Islet of Langerhans (tissue), 1 donor: ENCODE data around the gene OBSCN.

Source experiments
- FAIRE-seq: peaks from one replicate; lab custom pipeline; 2011; peaks lifted over from hg19 to GRCh38; lab: Jason Lieb, UNC

OBSCN gene

GRCh38 chr1:228277491-228278431 lies 69.9 kb downstream of the OBSCN start:
- no peak for FAIRE-seq

DNA sequence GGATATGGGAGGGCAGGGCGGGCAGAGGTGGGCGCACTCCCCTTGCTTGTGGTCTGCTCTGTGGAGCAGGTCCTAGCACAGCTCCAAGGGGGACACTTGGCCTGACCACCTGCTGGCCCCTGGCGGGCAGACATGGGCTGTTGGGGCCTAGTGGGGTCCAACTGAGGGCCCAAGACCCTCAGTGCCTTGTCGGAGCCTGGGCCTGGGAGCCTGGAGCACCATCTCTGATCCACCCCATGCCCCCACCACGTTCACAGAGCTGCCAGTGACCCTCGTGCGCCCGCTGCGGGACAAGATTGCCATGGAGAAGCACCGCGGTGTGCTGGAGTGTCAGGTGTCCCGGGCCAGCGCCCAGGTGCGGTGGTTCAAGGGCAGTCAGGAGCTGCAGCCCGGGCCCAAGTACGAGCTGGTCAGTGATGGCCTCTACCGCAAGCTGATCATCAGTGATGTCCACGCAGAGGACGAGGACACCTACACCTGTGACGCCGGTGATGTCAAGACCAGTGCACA lies 70.6 kb downstream of the OBSCN start:
- FAIRE-seq, result no peak

- no peak for FAIRE-seq
These were observed 71.3 kb downstream of the OBSCN start for GRCh38 chr1:228279011-228279721.

DNA sequence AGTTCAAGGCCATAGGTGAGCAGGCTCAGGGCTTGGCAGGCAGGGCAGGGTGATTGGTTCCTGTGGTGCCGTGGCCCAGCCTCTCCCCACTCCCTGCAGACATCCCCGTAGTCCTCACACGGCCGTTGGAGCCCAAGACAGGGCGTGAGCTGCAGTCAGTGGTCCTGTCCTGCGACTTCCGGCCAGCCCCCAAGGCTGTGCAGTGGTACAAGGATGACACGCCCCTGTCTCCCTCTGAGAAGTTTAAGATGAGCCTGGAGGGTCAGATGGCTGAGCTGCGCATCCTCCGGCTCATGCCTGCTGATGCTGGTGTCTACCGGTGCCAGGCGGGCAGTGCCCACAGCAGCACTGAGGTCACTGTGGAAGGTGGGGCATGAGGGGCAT lies 71.9 kb downstream of the OBSCN start:
- FAIRE-seq, result no peak

- no peak for FAIRE-seq
These were observed 72.5 kb downstream of the OBSCN start for GRCh38 chr1:228280106-228280901.

GRCh38 chr1:228280961-228281591 lies 73.2 kb downstream of the OBSCN start:
- FAIRE-seq, result no peak

GRCh38 chr1:228281631-228282328 lies 73.9 kb downstream of the OBSCN start:
- FAIRE-seq, result no peak

DNA sequence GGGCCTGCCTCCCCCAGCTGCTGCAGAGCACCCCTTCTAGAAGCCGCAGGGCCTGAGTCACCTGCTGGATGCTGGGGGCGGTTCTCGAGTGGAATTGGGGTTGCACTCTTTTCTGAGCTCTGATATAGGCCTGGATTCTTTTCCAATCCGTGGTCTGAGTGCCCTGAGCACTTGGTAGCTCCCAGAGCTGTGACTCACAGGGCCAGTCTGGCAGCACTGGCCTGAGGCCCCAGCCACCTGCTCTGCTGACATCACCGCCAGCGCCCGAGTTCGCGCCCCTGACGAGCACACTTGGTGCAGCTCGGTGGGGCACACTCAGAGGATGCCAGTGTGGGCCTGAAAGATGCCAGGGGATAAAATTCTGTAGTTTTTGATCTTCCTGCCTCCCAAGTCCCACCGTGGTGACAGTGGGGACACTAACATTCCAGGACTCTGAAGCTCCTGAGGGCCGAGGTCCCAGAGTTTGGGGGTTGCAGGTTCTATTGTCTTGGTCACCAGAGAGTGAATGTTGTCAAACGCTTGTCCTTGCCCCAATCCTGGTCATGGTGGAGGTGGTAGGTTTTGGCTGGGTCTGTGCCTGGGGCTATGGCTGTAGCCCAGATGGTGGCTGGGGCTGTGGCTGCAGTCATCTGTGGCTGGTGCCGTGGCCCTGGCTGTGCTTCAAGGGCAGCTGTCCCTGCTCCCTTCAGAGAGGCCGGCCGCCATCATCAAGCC lies 74.6 kb downstream of the OBSCN start:
- no peak for FAIRE-seq

DNA sequence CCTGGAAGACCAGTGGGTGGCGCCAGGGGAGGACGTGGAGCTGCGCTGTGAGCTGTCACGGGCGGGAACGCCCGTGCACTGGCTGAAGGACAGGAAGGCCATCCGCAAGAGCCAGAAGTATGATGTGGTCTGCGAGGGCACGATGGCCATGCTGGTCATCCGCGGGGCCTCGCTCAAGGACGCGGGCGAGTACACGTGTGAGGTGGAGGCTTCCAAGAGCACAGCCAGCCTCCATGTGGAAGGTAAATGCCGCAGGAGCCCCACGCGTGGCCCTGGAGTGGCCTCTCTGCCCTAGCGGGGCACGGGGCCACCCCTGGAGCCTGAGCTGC lies 75.2 kb downstream of the OBSCN start:
- FAIRE-seq, result no peak

DNA sequence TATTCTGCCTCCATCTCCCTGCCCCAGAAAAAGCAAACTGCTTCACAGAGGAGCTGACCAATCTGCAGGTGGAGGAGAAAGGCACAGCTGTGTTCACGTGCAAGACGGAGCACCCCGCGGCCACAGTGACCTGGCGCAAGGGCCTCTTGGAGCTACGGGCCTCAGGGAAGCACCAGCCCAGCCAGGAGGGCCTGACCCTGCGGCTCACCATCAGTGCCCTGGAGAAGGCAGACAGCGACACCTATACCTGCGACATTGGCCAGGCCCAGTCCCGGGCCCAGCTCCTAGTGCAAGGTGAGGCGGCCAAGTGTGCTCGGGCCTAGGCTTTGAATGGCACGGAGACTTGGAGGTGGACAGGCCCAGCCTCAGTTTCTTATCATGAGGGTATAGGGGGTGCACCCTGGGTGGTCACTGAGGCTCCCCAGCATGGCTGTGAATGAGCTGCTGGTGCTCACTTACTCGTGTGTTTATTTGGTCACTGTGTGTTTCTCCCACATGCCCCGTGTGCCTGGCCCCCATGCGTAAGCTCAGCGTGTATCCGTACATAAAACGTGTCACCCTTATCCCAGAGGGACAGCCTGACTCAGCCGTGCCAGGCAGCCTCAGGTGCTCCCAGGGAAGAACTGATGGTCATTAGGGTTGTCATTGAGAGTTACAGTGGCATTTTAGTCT lies 75.8 kb downstream of the OBSCN start:
- no peak for FAIRE-seq

GRCh38 chr1:228284148-228284495 lies 76.3 kb downstream of the OBSCN start:
- FAIRE-seq, result no peak

DNA sequence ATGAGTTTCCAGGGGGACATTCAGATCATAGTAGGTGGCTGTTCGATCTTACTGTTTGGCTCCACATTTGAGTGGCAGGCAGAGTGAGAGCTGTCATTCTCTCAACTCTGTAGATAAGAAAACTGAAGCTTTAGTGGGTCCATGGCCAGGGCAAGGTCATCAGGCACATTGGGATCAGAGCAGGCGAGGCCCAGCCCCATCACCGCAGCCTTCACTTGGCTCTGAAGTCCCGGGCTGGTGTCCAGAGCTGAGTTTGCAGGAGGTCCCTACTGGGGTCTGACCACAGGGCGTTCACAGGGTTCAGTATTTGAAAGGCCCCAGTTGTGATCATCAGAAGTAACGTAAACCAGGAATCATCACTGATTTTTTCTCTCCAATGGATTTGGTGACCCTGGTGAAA lies 76.7 kb downstream of the OBSCN start:
- no peak for FAIRE-seq

DNA sequence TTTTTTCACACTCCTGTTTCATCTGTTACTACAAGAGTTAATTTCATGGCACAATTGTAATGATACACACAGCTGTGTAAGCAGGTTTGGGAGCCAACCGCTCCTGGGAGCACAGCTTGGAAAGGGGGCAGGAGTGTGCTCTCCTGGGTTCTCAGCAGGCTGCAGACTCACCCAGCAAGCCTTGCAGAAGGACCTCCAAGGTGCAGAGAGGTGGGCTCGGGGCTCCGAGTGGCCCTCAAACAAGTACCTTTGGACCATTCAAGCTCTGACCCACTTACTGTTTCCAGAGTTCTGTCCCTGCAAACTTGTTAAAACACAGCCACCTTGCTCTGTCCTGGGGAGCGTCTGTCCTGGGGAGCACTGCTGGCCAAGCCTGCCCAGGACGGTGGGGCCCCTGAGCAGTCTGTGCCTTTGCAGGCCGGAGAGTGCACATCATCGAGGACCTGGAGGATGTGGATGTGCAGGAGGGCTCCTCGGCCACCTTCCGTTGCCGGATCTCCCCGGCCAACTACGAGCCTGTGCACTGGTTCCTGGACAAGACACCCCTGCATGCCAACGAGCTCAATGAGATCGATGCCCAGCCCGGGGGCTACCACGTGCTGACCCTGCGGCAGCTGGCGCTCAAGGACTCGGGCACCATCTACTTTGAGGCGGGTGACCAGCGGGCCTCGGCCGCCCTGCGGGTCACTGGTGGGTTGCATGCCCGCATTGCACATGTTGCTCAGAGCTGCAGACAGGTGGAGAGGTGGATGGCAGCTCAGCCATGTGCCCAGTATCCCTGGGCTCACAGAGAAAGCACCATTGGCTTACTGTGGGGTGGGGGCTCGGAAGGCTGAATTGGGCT lies 78.0 kb downstream of the OBSCN start:
- no peak for FAIRE-seq

- FAIRE-seq, result no peak
These were observed 78.9 kb downstream of the OBSCN start for GRCh38 chr1:228286505-228287417.

DNA sequence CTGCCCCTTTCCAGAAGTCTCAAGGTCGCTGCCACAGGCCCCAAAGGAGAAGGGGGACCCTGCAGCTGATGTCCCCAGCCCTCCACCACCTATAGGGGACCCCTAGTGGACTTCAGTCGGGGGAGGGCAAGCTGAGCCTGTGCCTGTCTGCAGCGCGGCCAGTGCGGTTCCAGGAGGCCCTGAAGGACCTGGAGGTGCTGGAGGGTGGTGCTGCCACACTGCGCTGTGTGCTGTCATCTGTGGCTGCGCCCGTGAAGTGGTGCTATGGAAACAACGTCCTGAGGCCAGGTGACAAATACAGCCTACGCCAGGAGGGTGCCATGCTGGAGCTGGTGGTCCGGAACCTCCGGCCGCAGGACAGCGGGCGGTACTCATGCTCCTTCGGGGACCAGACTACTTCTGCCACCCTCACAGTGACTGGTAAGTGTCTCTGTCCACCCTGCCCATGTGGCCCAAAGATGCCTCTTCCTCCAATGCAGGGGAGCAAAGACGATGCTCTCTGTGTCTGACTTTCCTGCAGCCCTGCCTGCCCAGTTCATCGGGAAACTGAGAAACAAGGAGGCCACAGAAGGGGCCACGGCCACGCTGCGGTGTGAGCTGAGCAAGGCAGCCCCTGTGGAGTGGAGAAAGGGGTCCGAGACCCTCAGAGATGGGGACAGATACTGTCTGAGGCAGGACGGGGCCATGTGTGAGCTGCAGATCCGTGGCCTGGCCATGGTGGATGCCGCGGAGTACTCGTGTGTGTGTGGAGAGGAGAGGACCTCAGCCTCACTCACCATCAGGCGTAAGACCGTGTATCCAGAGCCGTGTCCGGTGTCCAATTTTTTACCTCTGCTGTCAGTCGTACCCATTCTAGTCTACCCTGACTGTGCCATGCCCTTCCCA lies 79.9 kb downstream of the OBSCN start:
- no peak for FAIRE-seq

- no peak for FAIRE-seq
These were observed 80.8 kb downstream of the OBSCN start for GRCh38 chr1:228288536-228289238.
